Adrenal gland (tissue), 12 donors: ENCODE data around the gene SAMD9L. TPM values are rescaled to one million over a fixed set of nuclear protein-coding genes. Genes with fewer than 3 reads are reported as not detected.

Experiments
- DNase-seq, 7 donors: peaks; one replicate each; pipeline ENCODE4 v3.0.0-alpha.2; 2019 to 2020
- H3K27ac ChIP-seq, 5 donors: fragments of 200-600 bp; sonication (generic) in 4 of 5; 1 replicate in 3 of 5; 2 replicates in 2 of 5; pipeline versions ENCODE4 v1.5.1 to v1.8.0; 2016 to 2020; ENCODE audit warnings: mild to moderate bottlenecking in 1 of 5
- H3K27me3 ChIP-seq: fragments of 200-600 bp; 2 replicates; pipeline ENCODE4 v1.8.0; 2021
- H3K36me3 ChIP-seq, 2 donors: fragments of 200-600 bp; replicated peaks in 1 of 2; 1 replicate in 1 of 2; 2 replicates in 1 of 2; pipeline versions ENCODE4 v1.5.1 to v1.8.0; 2018 to 2022
- H3K4me1 ChIP-seq, 2 donors: fragments of 200-600 bp; replicated peaks in 1 of 2; 1 replicate in 1 of 2; 2 replicates in 1 of 2; pipeline versions ENCODE4 v1.5.1 to v1.8.0; 2018 to 2021
- H3K4me3 ChIP-seq, 4 donors: fragments of 200-600 bp; sonication (generic) in 3 of 4; one replicate each; pipeline ENCODE4 v1.5.1; 2016 to 2018
- H3K9me3 ChIP-seq, 3 donors: fragments of 200-600 bp; sonication (generic) in 1 of 3; replicated peaks in 1 of 3; 1 replicate in 2 of 3; 2 replicates in 1 of 3; pipeline versions ENCODE4 v1.5.1 to v1.8.0; 2016 to 2021
- CTCF ChIP-seq, 6 experiments: fragments of 450-650 bp in 4 of 6; fragments of 200-600 bp in 2 of 6; sonication (generic) in 1 of 6; IDR thresholded peaks; 1 replicate in 5 of 6; 2 replicates in 1 of 6; pipeline versions ENCODE4 v1.5.1 to v1.8.0; 2016 to 2021; ENCODE audit warnings: antibody characterized with exemption in 6 of 6, mild to moderate bottlenecking in 2 of 6, moderate library complexity in 1 of 6
- POLR2A ChIP-seq, 2 donors: fragments of 450-650 bp; IDR thresholded peaks; one replicate each; pipeline ENCODE4 v1.6.1; 2017; ENCODE audit warnings: antibody characterized with exemption in 2 of 2, mild to moderate bottlenecking in 2 of 2, moderate library complexity in 1 of 2
- WGBS, 4 donors: extraction: QIAGEN DNeasy Blood & Tissue Kit in 2 of 4; methylation state at CpG; one replicate each; pipeline versions ENCODE4 v1.1.5 to v1.1.7; 2013 to 2017; 5-methylcytosine and 5-hydroxymethylcytosine counted together
- intact Hi-C, 2 donors: fragments of 100-400 bp; cut with DNase I; formaldehyde crosslinking; loops; one replicate each; pipeline versions ENCODE4 v1.14.1 to v1.15.0; 2022 to 2023
- polyA plus RNA-seq, 3 donors: library from polyadenylated mRNA; stranded (reverse); fragments of 200-250 nt in 2 of 3; fragments of 350-450 nt in 1 of 3; fragmentation: Illumina TruSeq in 1 of 3; extraction: RNeasy Lipid Tissue Mini Kit (QIAGEN cat#74804) in 1 of 3; gene quantifications; one replicate each; pipeline ENCODE4 v1.2.3, GENCODE V29; 2013 to 2014
- total RNA-seq, 9 donors: library from RNA; depleted of rRNA in 4 of 9; stranded (reverse); fragments of >200 nt in 4 of 9; fragments of 120-200 nt in 1 of 9; fragmentation: NEBNext Ultra II Directional in 1 of 9; extraction: Animal tissue kit (Norgen Biotek cat#: 25700) in 1 of 9; gene quantifications; one replicate each; pipeline versions ENCODE4 v1.1.0 to v1.2.4, GENCODE V29; 2013 to 2023
- donor health status: healthy with polysubstance abuse.
- donor health status: Bipolar disorder and iron deficiency.
- donor health status: DM: yes; HTN: yes; CAD: no.
- donor health status: DM: no; HTN: no; CAD: no.
- donor health status: DM: no; HTN: no; CAD: no.
- donor health status: DM: yes; HTN: yes; CAD: no.

Gene SAMD9L
- total and polyA plus RNA-seq, 12 donors = 4.5 to 28.0 (median 10.0) TPM

GRCh38 chr7:93165447-93165846 lies 17.3 kb upstream of the SAMD9L start:
- H3K9me3 ChIP-seq = no peaks in the 10 kb centered on the region
- no peak for TF ChIP-seq CTCF (IDR thresholded peaks at IDR 0.05)
- TF ChIP-seq POLR2A (IDR thresholded peaks at IDR 0.05) = no peak
- 64 to 96% (median 70%) methylated on average over 1 of the region's 1 CpG for WGBS, 4 donors
- H3K4me3 ChIP-seq = no peak overlapping the region
- DNase-seq = no peak
- H3K4me1 ChIP-seq = no peaks in the 10 kb centered on the region
- no peaks in the 10 kb centered on the region for H3K36me3 ChIP-seq
- intact Hi-C loops = no loop called here
- H3K27me3 ChIP-seq = no peaks in the 10 kb centered on the region
- no peak overlapping the region for H3K27ac ChIP-seq

DNA sequence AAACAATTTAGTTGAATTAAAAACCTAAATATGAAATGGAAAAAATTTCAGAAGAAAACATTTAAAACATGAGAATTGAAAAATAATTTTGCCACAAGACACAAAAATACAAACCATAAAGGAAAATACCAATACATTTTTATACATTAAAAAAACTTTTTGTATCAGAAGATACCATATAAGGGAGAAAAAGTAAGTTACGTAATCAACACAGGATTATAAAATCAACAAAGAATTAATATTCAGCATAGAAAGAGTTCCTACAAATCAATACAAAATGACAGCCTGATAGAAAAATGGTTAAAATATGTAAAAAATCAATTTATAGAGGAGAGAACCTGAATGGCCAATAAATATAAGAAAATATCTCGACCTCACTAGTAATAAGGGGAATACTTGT lies 16.6 kb upstream of the SAMD9L start:
- intact Hi-C loops = no loop called here
- Histone ChIP-seq H3K4me3 (no peak overlapping the region), H3K36me3 (no peaks in the 10 kb centered on the region), H3K4me1 (no peaks in the 10 kb centered on the region), H3K9me3 (no peaks in the 10 kb centered on the region), H3K27ac (no peak overlapping the region), H3K27me3 (no peaks in the 10 kb centered on the region)
- TF ChIP-seq POLR2A (IDR thresholded peaks at IDR 0.05) (no peak), CTCF (IDR thresholded peaks at IDR 0.05) (no peak)
- DNase-seq = no peak
- 84 to 94% (median 89%) methylated on average over 2 of the region's 2 CpGs for WGBS, 4 donors

DNA sequence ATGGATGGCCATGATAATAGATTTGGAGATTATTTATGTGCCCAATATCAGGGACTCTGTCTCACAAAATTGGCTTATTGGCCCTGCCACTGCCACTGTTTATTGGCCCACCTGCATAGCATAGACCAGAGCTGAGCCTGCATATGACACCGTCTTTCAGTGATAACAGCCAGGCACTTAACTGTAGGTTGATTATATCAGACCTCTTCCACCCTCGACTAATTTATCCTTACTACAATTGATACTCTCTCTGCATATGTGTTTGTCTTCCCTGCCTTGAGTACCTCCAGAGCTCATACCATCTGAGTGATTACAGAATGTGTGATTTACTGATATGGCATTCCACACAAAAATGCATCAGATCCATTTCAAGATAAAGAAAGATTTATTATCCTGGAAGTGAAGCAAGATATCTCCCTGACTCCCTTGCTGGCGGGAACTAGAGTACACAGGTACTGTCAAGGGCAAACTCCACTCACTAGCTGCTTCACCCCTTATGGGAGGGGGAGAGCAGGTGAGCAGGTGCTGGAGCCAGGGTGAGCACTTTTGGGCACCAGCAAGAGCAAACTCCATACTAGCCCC lies 13.1 kb upstream of the SAMD9L start:
- H3K4me1 ChIP-seq = no peaks in the 10 kb centered on the region
- WGBS, 4 donors = 54 to 69% (median 66%) methylated on average over 3 of the region's 3 CpGs
- H3K4me3 ChIP-seq = no peak overlapping the region
- no peaks in the 10 kb centered on the region for H3K36me3 ChIP-seq
- H3K27me3 ChIP-seq = no peaks in the 10 kb centered on the region
- no peak overlapping the region for H3K27ac ChIP-seq
- no peak for TF ChIP-seq CTCF (IDR thresholded peaks at IDR 0.05)
- TF ChIP-seq POLR2A (IDR thresholded peaks at IDR 0.05) = no peak
- no peaks in the 10 kb centered on the region for H3K9me3 ChIP-seq
- intact Hi-C loops = no loop called here
- no peak for DNase-seq

- TF ChIP-seq POLR2A (IDR thresholded peaks at IDR 0.05) (no peak), CTCF (IDR thresholded peaks at IDR 0.05) (no peak)
- WGBS, 4 donors = 53 to 63% (median 59%) methylated on average over 1 of the region's 1 CpG
- Histone ChIP-seq H3K27ac (no peak overlapping the region), H3K4me1 (no peaks in the 10 kb centered on the region), H3K36me3 (no peaks in the 10 kb centered on the region), H3K9me3 (no peaks in the 10 kb centered on the region), H3K4me3 (no peak overlapping the region), H3K27me3 (no peaks in the 10 kb centered on the region)
- intact Hi-C loops = no loop called here
- DNase-seq = no peak
Observed at GRCh38 chr7:93160410-93160809, 12.2 kb upstream of the SAMD9L start.
